H1 (cell line): Measurements from ENCODE around the gene EXT2. TPM values are rescaled to one million over a fixed set of nuclear protein-coding genes. Genes with fewer than 3 reads are reported as not detected.

Experiments
- CTCF ChIA-PET: fragments of 300-600 bp; sonication (Branson Sonifier 250); formaldehyde crosslinking; loops from one replicate; lab custom pipeline; 2021; ENCODE audit not compliant: partially characterized antibody; lab: Charles Lee
- POLR2A ChIA-PET: fragments of 300-600 bp; sonication (Branson Sonifier 250); formaldehyde crosslinking; loops from one replicate; lab custom pipeline; 2021; ENCODE audit warnings: inconsistent platforms; ENCODE audit not compliant: partially characterized antibody; lab: Charles Lee
- DNase-seq, 2 experiments: peaks; one replicate each; pipeline versions ENCODE4 v3.0.0 to v3.0.0-alpha.2; 2010 to 2022; ENCODE audit warnings: low spot score in 2 of 2, low read depth in 1 of 2, mixed read lengths in 1 of 2
- FAIRE-seq: peaks from 2 replicates; lab custom pipeline; 2011; peaks lifted over from hg19 to GRCh38; lab: Jason Lieb, UNC
- H2AFZ ChIP-seq: 2 replicates; pipeline ENCODE4 v1.8.1; 2012; ENCODE audit warnings: low read length, inconsistent platforms
- H2AK5ac ChIP-seq: 2 replicates; pipeline ENCODE4 v1.6.1; 2013; ENCODE audit warnings: low read depth, low read length
- H2BK120ac ChIP-seq: replicated peaks from 2 replicates; pipeline ENCODE3; 2013; ENCODE audit warnings: low read depth, low read length, inconsistent platforms
- H2BK12ac ChIP-seq: 2 replicates; pipeline ENCODE4 v1.6.1; 2013; ENCODE audit warnings: low read depth, low read length
- H2BK15ac ChIP-seq: 2 replicates; pipeline ENCODE4 v1.6.1; 2013; ENCODE audit warnings: low read length
- H2BK20ac ChIP-seq: 2 replicates; pipeline ENCODE4 v1.6.1; 2013; ENCODE audit warnings: low read length
- H2BK5ac ChIP-seq: 2 replicates; pipeline ENCODE4 v1.6.1; 2013; ENCODE audit warnings: low read depth, low read length
- H3K14ac ChIP-seq: 2 replicates; pipeline ENCODE4 v1.6.1; 2013; ENCODE audit warnings: inconsistent platforms; ENCODE audit not compliant: insufficient read length
- H3K18ac ChIP-seq: 2 replicates; pipeline ENCODE4 v1.6.1; 2013; ENCODE audit warnings: low read length; ENCODE audit errors: extremely low read depth
- H3K23ac ChIP-seq: 2 replicates; pipeline ENCODE4 v1.6.1; 2013; ENCODE audit warnings: inconsistent platforms; ENCODE audit not compliant: insufficient read length
- H3K23me2 ChIP-seq: 2 replicates; pipeline ENCODE4 v1.6.1; 2013; ENCODE audit warnings: low read depth, low read length
- H3K27ac ChIP-seq: 2 replicates; pipeline ENCODE4 v1.6.1; 2011; ENCODE audit warnings: low read depth, low read length, inconsistent platforms
- H3K27me3 ChIP-seq, 4 experiments: replicated peaks in 1 of 4; 1 replicate in 1 of 4; 2 replicates in 3 of 4; pipeline versions ENCODE4 v1.6.1 to v1.8.1; 2011 to 2013; ENCODE audit warnings: low read length in 3 of 4, mild to moderate bottlenecking in 3 of 4, inconsistent platforms in 2 of 4, mixed read lengths in 2 of 4, moderate library complexity in 1 of 4; ENCODE audit not compliant: control insufficient read depth in 3 of 4, insufficient read depth in 3 of 4; ENCODE audit errors: extremely low read depth in 1 of 4
- H3K36me3 ChIP-seq, 4 experiments: 2 replicates each; pipeline versions ENCODE4 v1.6.1 to v1.8.1; 2011 to 2013; ENCODE audit warnings: mild to moderate bottlenecking in 4 of 4, low read length in 3 of 4, moderate library complexity in 2 of 4, control low read depth in 1 of 4, inconsistent platforms in 1 of 4; ENCODE audit not compliant: insufficient read depth in 4 of 4, control insufficient read depth in 2 of 4
- H3K4ac ChIP-seq: replicated peaks from 2 replicates; pipeline ENCODE3; 2013; ENCODE audit warnings: low read length, low read depth, mixed read lengths, inconsistent platforms; ENCODE audit not compliant: insufficient read length
- H3K4me1 ChIP-seq, 4 experiments: replicated peaks in 1 of 4; 1 replicate in 1 of 4; 2 replicates in 3 of 4; pipeline versions ENCODE4 v1.6.1 to v1.8.1; 2011 to 2013; ENCODE audit warnings: low read length in 3 of 4, inconsistent platforms in 2 of 4, mixed read lengths in 1 of 4; ENCODE audit not compliant: insufficient read depth in 4 of 4, control insufficient read depth in 3 of 4
- H3K4me2 ChIP-seq, 2 experiments: 2 replicates each; pipeline versions ENCODE4 v1.6.1 to v1.8.1; 2011 to 2013; ENCODE audit warnings: low read depth in 2 of 2, low read length in 2 of 2, control low read depth in 1 of 2, inconsistent platforms in 1 of 2, mild to moderate bottlenecking in 1 of 2; ENCODE audit not compliant: insufficient read depth in 1 of 2
- H3K4me3 ChIP-seq, 4 experiments: fragments of 200-600, 300-600 bp in 1 of 4; sonication (generic), shearing (Covaris generic), sonication (Bioruptor Twin) in 1 of 4; 2 replicates each; pipeline versions ENCODE4 v1.5.1 to v1.8.1; 2011 to 2016; ENCODE audit warnings: low read length in 4 of 4, low read depth in 3 of 4, control low read depth in 2 of 4, inconsistent platforms in 2 of 4, mild to moderate bottlenecking in 2 of 4, mixed read lengths in 1 of 4, moderate library complexity in 1 of 4; ENCODE audit not compliant: insufficient read depth in 2 of 4; ENCODE audit errors: extremely low read depth in 1 of 4
- H3K56ac ChIP-seq: replicated peaks from 2 replicates; pipeline ENCODE3; 2013; ENCODE audit warnings: low read depth, mild to moderate bottlenecking, mixed read lengths, low read length, inconsistent platforms; ENCODE audit not compliant: insufficient read length
- H3K79me1 ChIP-seq: 2 replicates; pipeline ENCODE4 v1.6.1; 2013; ENCODE audit warnings: low read depth, low read length, control low read depth
- H3K79me2 ChIP-seq, 2 experiments: 2 replicates each; pipeline versions ENCODE4 v1.6.1 to v1.8.1; 2012 to 2013; ENCODE audit warnings: low read length in 2 of 2, mild to moderate bottlenecking in 2 of 2, inconsistent platforms in 1 of 2; ENCODE audit not compliant: insufficient read depth in 2 of 2, control insufficient read depth in 1 of 2
- H3K9ac ChIP-seq, 4 experiments: replicated peaks in 1 of 4; 1 replicate in 1 of 4; 2 replicates in 3 of 4; pipeline versions ENCODE4 v1.6.1 to v1.8.1; 2011 to 2013; ENCODE audit warnings: low read depth in 3 of 4, low read length in 3 of 4, control low read depth in 2 of 4, mild to moderate bottlenecking in 2 of 4, moderate library complexity in 2 of 4, inconsistent platforms in 1 of 4; ENCODE audit errors: extremely low read depth in 1 of 4
- H3K9me3 ChIP-seq, 2 experiments: 2 replicates each; pipeline versions ENCODE4 v1.6.1 to v1.8.1; 2012 to 2013; ENCODE audit warnings: mild to moderate bottlenecking in 2 of 2, moderate library complexity in 2 of 2, control low read depth in 1 of 2, inconsistent platforms in 1 of 2, low read depth in 1 of 2, low read length in 1 of 2, mixed read lengths in 1 of 2; ENCODE audit not compliant: insufficient read depth in 2 of 2
- H4K20me1 ChIP-seq, 2 experiments: replicated peaks in 1 of 2; 2 replicates each; pipeline versions ENCODE3 to v1.8.1; 2011 to 2013; ENCODE audit warnings: inconsistent platforms in 2 of 2, low read length in 2 of 2, mild to moderate bottlenecking in 1 of 2; ENCODE audit not compliant: insufficient read depth in 2 of 2, control insufficient read depth in 1 of 2
- H4K5ac ChIP-seq: 2 replicates; pipeline ENCODE4 v1.6.1; 2013; ENCODE audit warnings: low read length, low read depth, mixed read lengths, inconsistent platforms; ENCODE audit not compliant: insufficient read length
- H4K8ac ChIP-seq: 2 replicates; pipeline ENCODE4 v1.8.0; 2013; ENCODE audit warnings: mild to moderate bottlenecking, moderate library complexity, low read length, inconsistent platforms; ENCODE audit not compliant: insufficient read depth; ENCODE audit errors: extremely low read depth
- H4K91ac ChIP-seq: replicated peaks from 2 replicates; pipeline ENCODE3; 2013; ENCODE audit warnings: low read length, mixed read lengths, inconsistent platforms; ENCODE audit not compliant: insufficient read length
- BCL11A ChIP-seq, 2 experiments: IDR thresholded peaks; one replicate each; pipeline ENCODE4 v1.6.1; 2011; ENCODE audit warnings: low read depth in 2 of 2, low read length in 2 of 2, mild to moderate bottlenecking in 2 of 2
- EP300 ChIP-seq, 2 experiments: IDR thresholded peaks; 1 replicate in 1 of 2; 2 replicates in 1 of 2; pipeline ENCODE4 v1.6.1; 2011 to 2012; ENCODE audit warnings: low read depth in 2 of 2, low read length in 2 of 2, mild to moderate bottlenecking in 2 of 2, borderline replicate concordance in 1 of 2, inconsistent platforms in 1 of 2, moderate library complexity in 1 of 2
- WGBS, 2 experiments: shearing (Covaris generic) in 1 of 2; methylation state at CpG; one replicate each; pipeline versions ENCODE4 v1.1.6 to v1.1.7; 2013 to 2015; ENCODE audit warnings: low lambda C conversion rate in 2 of 2, mixed read lengths in 2 of 2, inconsistent platforms in 1 of 2, low coverage in 1 of 2, missing lambda C conversion rate in 1 of 2; ENCODE audit not compliant: insufficient replicate concordance in 2 of 2, insufficient coverage in 1 of 2, insufficient read length in 1 of 2; ENCODE audit errors: extremely low coverage in 1 of 2, missing lambda C conversion rate in 1 of 2; 5-methylcytosine and 5-hydroxymethylcytosine counted together
- polyA plus RNA-seq, 7 experiments: library from polyadenylated mRNA; depleted of rRNA in 3 of 7; stranded (reverse) in 5 of 7; unstranded in 2 of 7; fragments of >200 nt in 5 of 7; fragments of 200-250 nt in 2 of 7; gene quantifications; 1 replicate in 5 of 7; 2 replicates in 1 of 7; 4 replicates in 1 of 7; pipeline versions ENCODE4 v1.2.1 to v1.2.3, GENCODE V29; 2011 to 2013; ENCODE audit warnings: missing spikeins in 2 of 7, mixed read lengths in 2 of 7
- total RNA-seq: library from RNA; stranded (reverse); fragmentation: NEBNext Ultra II Directional; extraction: Animal tissue kit (Norgen Biotek cat#: 25700); gene quantifications from 2 replicates; pipeline ENCODE4 v1.2.1, GENCODE V29; 2021

The EXT2 gene
- total and polyA plus RNA-seq, 2 of the 8 experiments (the other 6 are each of a cell fraction or from before 2014, with no cell fraction given) = 29.8 to 42.8 TPM

DNA sequence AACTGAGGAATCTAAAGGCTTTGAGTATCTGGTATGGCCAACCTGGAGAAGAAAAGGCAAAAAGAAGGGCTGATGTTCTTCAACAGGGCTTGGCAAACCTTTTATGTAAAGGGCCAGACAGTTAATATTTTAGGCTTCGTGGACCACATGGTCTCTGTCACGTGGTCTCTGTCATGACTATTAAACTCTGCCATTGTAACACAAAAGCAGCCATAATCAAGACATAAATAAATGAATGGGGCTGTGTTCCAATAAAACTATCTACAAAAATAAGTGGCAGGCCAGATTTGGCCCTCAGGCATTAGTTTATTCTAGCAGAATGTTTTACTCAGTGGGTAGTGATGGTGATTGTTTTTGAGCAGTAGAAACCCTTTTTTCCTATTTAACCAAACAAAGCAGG is 48.2 kb upstream of the EXT2 start:
- H2BK20ac ChIP-seq = no peak overlapping the region; the same call in 1 of the 2 replicates
- H2BK15ac ChIP-seq = no peak overlapping the region
- no peak overlapping the region for H3K4me2 ChIP-seq
- H3K4me3 ChIP-seq = no peak overlapping the region
- H4K5ac ChIP-seq = no peak overlapping the region
- no peak for DNase-seq
- H3K4me1 ChIP-seq = no peaks in the 10 kb centered on the region
- no peaks in the 10 kb centered on the region; the same call in 1 of the 2 replicates for H3K79me1 ChIP-seq
- POLR2A ChIA-PET = no interaction called here
- no peak overlapping the region for H2BK5ac ChIP-seq
- H3K9ac ChIP-seq = no peak overlapping the region
- no peaks in the 10 kb centered on the region for H3K79me2 ChIP-seq
- H4K20me1 ChIP-seq = no peaks in the 10 kb centered on the region
- no peak overlapping the region for H3K23ac ChIP-seq
- H3K27ac ChIP-seq = no peak overlapping the region
- WGBS, 2 experiments = 88% methylated on average over 2 of the region's 2 CpGs; no CpG with 5 or more reads in 1 of the 2 experiments
- TF ChIP-seq EP300 (IDR thresholded peaks at IDR 0.05; ENCODE audit: borderline replicate concordance in 1 of 2, low read depth in 2 of 2, low read length in 2 of 2) = no peak
- TF ChIP-seq BCL11A (IDR thresholded peaks at IDR 0.05; ENCODE audit: low read depth in 2 of 2, low read length in 2 of 2) = no peak
- TF ChIP-seq, all 59 proteins: peak for 0
- no peak overlapping the region for H2BK12ac ChIP-seq
- H2AFZ ChIP-seq = no peak overlapping the region
- H2BK120ac ChIP-seq = no peak overlapping the region
- no peak overlapping the region for H3K56ac ChIP-seq
- no peak overlapping the region for H3K4ac ChIP-seq
- H3K14ac ChIP-seq = no peak overlapping the region
- H3K36me3 ChIP-seq = no peaks in the 10 kb centered on the region
- no peak overlapping the region for H4K8ac ChIP-seq
- H2AK5ac ChIP-seq = no peak overlapping the region
- no peak overlapping the region for H3K18ac ChIP-seq
- CTCF ChIA-PET = no interaction called here
- no peak overlapping the region for H4K91ac ChIP-seq
- no peaks in the 10 kb centered on the region for H3K27me3 ChIP-seq
- H3K23me2 ChIP-seq = no peaks in the 10 kb centered on the region
- no peaks in the 10 kb centered on the region for H3K9me3 ChIP-seq
- no peak for FAIRE-seq
